Glomerular endothelial cell (primary cell): Measurements from ENCODE around the gene CEP70. TPM values are rescaled to one million over a fixed set of nuclear protein-coding genes. Genes with fewer than 3 reads are reported as not detected.
A peak's percentile ranks its signal among the peaks of the same experiment; 100 is the strongest.
"Not testable (repeated sequence)": the region's sequence is repeated elsewhere in the genome, so short reads cannot be mapped to it uniquely, and the experiment has no call there.

Source experiments
- DNase-seq: peaks from one replicate; pipeline ENCODE4 v3.0.0-alpha.2; 2011; ENCODE audit warnings: low read depth, low spot score; ENCODE audit errors: extremely low read depth
- total RNA-seq: library from RNA; depleted of rRNA; stranded (reverse); fragments of >200 nt; gene quantifications from 2 replicates; pipeline ENCODE4 v1.2.3, GENCODE V29; 2015

The CEP70 gene
- 3.0 and 11.8 TPM in 2 replicates for total RNA-seq

GRCh38 chr3:138594150-138594934 is at the start of gene CEP70:
Gene CEP70, minus strand, starts transcription at chr3:138594260. Its CDS starts 21,333 bp downstream, at chr3:138572927.
- DNase-seq, result peak; percentile 87

- no peak for DNase-seq
Measured at GRCh38 chr3:138642927-138643253, 48.8 kb upstream of the CEP70 start.

- DNase-seq, result no peak
Measured at GRCh38 chr3:138642226-138642926, 48.3 kb upstream of the CEP70 start.

GRCh38 chr3:138640537-138640936 is 46.5 kb upstream of the CEP70 start:
- no peak for DNase-seq

- no peak for DNase-seq
Measured at GRCh38 chr3:138638641-138639040, 44.6 kb upstream of the CEP70 start.

- DNase-seq, result no peak
Measured at GRCh38 chr3:138629526-138629925, 35.5 kb upstream of the CEP70 start.

GRCh38 chr3:138625707-138626365 is 31.8 kb upstream of the CEP70 start:
- no peak for DNase-seq

GRCh38 chr3:138624518-138624917 is 30.5 kb upstream of the CEP70 start:
- no peak for DNase-seq

GRCh38 chr3:138620431-138620830 is 26.4 kb upstream of the CEP70 start:
- DNase-seq, result no peak

- no peak for DNase-seq
Measured at GRCh38 chr3:138615462-138615861, 21.4 kb upstream of the CEP70 start.

- DNase-seq, result no peak
Measured at GRCh38 chr3:138609898-138610266, 15.8 kb upstream of the CEP70 start.

GRCh38 chr3:138608322-138609135 is 14.5 kb upstream of the CEP70 start, which contains the start of gene FAIM:
Gene FAIM, plus strand, starts transcription at chr3:138608771. Its CDS starts 10,956 bp downstream, at chr3:138619727.
- no peak for DNase-seq

- not testable (repeated sequence) for DNase-seq
Measured at GRCh38 chr3:138604106-138604595, 10.1 kb upstream of the CEP70 start.

GRCh38 chr3:138601661-138602060 is 7.6 kb upstream of the CEP70 start:
- DNase-seq, result not testable (repeated sequence)

GRCh38 chr3:138600100-138600745 is 6.2 kb upstream of the CEP70 start:
- DNase-seq, result no peak

- no peak for DNase-seq
Measured at GRCh38 chr3:138598534-138598933, 4.5 kb upstream of the CEP70 start.

- DNase-seq, result not testable (repeated sequence)
Measured at GRCh38 chr3:138597186-138597976, 3.3 kb upstream of the CEP70 start.

GRCh38 chr3:138594935-138595610 is 1.0 kb upstream of the CEP70 start:
- no peak for DNase-seq
